Measurements from ENCODE around the gene KCNAB3. TPM values are rescaled to one million over a fixed set of nuclear protein-coding genes. Genes with fewer than 3 reads are reported as not detected.

Gene KCNAB3
- total RNA-seq, 1 donor from 2014 or later, result 0.06 TPM

GRCh38 chr17:7930841-7931631, 1.4 kb upstream of the KCNAB3 start:
- no peak for TF ChIP-seq CTCF (conservative IDR thresholded peaks at IDR 0.05; ENCODE audit: low read depth, low read length)
- no peak for DNase-seq (ENCODE audit: low read depth)
- H3K4me3 ChIP-seq (ENCODE audit: low read depth, low read length), result peak overlapping the region; percentile 72

- no peak overlapping the region for H3K4me3 ChIP-seq (ENCODE audit: low read depth, low read length)
- no peak for TF ChIP-seq CTCF (conservative IDR thresholded peaks at IDR 0.05; ENCODE audit: low read depth, low read length)
- no peak for DNase-seq (ENCODE audit: low read depth)
Measured at GRCh38 chr17:7927596-7927995, 2.1 kb downstream of the KCNAB3 start.

GRCh38 chr17:7922845-7923628, 6.6 kb downstream of the KCNAB3 start:
- no peak for TF ChIP-seq CTCF (conservative IDR thresholded peaks at IDR 0.05; ENCODE audit: low read depth, low read length)
- DNase-seq (ENCODE audit: low read depth), result no peak
- H3K4me3 ChIP-seq (ENCODE audit: low read depth, low read length), result peak overlapping the region; percentile 48

GRCh38 chr17:7922269-7922844, 7.3 kb downstream of the KCNAB3 start:
- no peak for DNase-seq (ENCODE audit: low read depth)
- TF ChIP-seq CTCF (conservative IDR thresholded peaks at IDR 0.05; ENCODE audit: low read depth, low read length), result no peak
- peak overlapping the region; percentile 48 for H3K4me3 ChIP-seq (ENCODE audit: low read depth, low read length)

- no peak for DNase-seq (ENCODE audit: low read depth)
- TF ChIP-seq CTCF (conservative IDR thresholded peaks at IDR 0.05; ENCODE audit: low read depth, low read length), result no peak
- no peak overlapping the region for H3K4me3 ChIP-seq (ENCODE audit: low read depth, low read length)
Measured at GRCh38 chr17:7916808-7917207, 12.8 kb downstream of the KCNAB3 start.

- no peak for TF ChIP-seq CTCF (conservative IDR thresholded peaks at IDR 0.05; ENCODE audit: low read depth, low read length)
- H3K4me3 ChIP-seq (ENCODE audit: low read depth, low read length), result peak overlapping the region; percentile 65
- no peak for DNase-seq (ENCODE audit: low read depth)
Measured at GRCh38 chr17:7916385-7916682, 13.3 kb downstream of the KCNAB3 start.
